H1 (cell line): ENCODE measurements around the gene PLA2G1B. TPM values are rescaled to one million over a fixed set of nuclear protein-coding genes. Genes with fewer than 3 reads are reported as not detected.

Experiments
- CTCF ChIA-PET: fragments of 300-600 bp; sonication (Branson Sonifier 250); formaldehyde crosslinking; loops from one replicate; lab custom pipeline; 2021; ENCODE audit not compliant: partially characterized antibody; lab: Charles Lee
- POLR2A ChIA-PET: fragments of 300-600 bp; sonication (Branson Sonifier 250); formaldehyde crosslinking; loops from one replicate; lab custom pipeline; 2021; ENCODE audit warnings: inconsistent platforms; ENCODE audit not compliant: partially characterized antibody; lab: Charles Lee
- DNase-seq, 2 experiments: peaks; one replicate each; pipeline versions ENCODE4 v3.0.0 to v3.0.0-alpha.2; 2010 to 2022; ENCODE audit warnings: low spot score in 2 of 2, low read depth in 1 of 2, mixed read lengths in 1 of 2
- FAIRE-seq: peaks from 2 replicates; lab custom pipeline; 2011; peaks lifted over from hg19 to GRCh38; lab: Jason Lieb, UNC
- H2AFZ ChIP-seq: 2 replicates; pipeline ENCODE4 v1.8.1; 2012; ENCODE audit warnings: low read length, inconsistent platforms
- H2AK5ac ChIP-seq: 2 replicates; pipeline ENCODE4 v1.6.1; 2013; ENCODE audit warnings: low read depth, low read length
- H2BK120ac ChIP-seq: replicated peaks from 2 replicates; pipeline ENCODE3; 2013; ENCODE audit warnings: low read depth, low read length, inconsistent platforms
- H2BK12ac ChIP-seq: 2 replicates; pipeline ENCODE4 v1.6.1; 2013; ENCODE audit warnings: low read depth, low read length
- H2BK15ac ChIP-seq: 2 replicates; pipeline ENCODE4 v1.6.1; 2013; ENCODE audit warnings: low read length
- H2BK20ac ChIP-seq: 2 replicates; pipeline ENCODE4 v1.6.1; 2013; ENCODE audit warnings: low read length
- H2BK5ac ChIP-seq: 2 replicates; pipeline ENCODE4 v1.6.1; 2013; ENCODE audit warnings: low read depth, low read length
- H3K14ac ChIP-seq: 2 replicates; pipeline ENCODE4 v1.6.1; 2013; ENCODE audit warnings: inconsistent platforms; ENCODE audit not compliant: insufficient read length
- H3K18ac ChIP-seq: 2 replicates; pipeline ENCODE4 v1.6.1; 2013; ENCODE audit warnings: low read length; ENCODE audit errors: extremely low read depth
- H3K23ac ChIP-seq: 2 replicates; pipeline ENCODE4 v1.6.1; 2013; ENCODE audit warnings: inconsistent platforms; ENCODE audit not compliant: insufficient read length
- H3K23me2 ChIP-seq: 2 replicates; pipeline ENCODE4 v1.6.1; 2013; ENCODE audit warnings: low read depth, low read length
- H3K27ac ChIP-seq: 2 replicates; pipeline ENCODE4 v1.6.1; 2011; ENCODE audit warnings: low read depth, low read length, inconsistent platforms
- H3K27me3 ChIP-seq, 4 experiments: replicated peaks in 1 of 4; 1 replicate in 1 of 4; 2 replicates in 3 of 4; pipeline versions ENCODE4 v1.6.1 to v1.8.1; 2011 to 2013; ENCODE audit warnings: low read length in 3 of 4, mild to moderate bottlenecking in 3 of 4, inconsistent platforms in 2 of 4, mixed read lengths in 2 of 4, moderate library complexity in 1 of 4; ENCODE audit not compliant: control insufficient read depth in 3 of 4, insufficient read depth in 3 of 4; ENCODE audit errors: extremely low read depth in 1 of 4
- H3K36me3 ChIP-seq, 4 experiments: 2 replicates each; pipeline versions ENCODE4 v1.6.1 to v1.8.1; 2011 to 2013; ENCODE audit warnings: mild to moderate bottlenecking in 4 of 4, low read length in 3 of 4, moderate library complexity in 2 of 4, control low read depth in 1 of 4, inconsistent platforms in 1 of 4; ENCODE audit not compliant: insufficient read depth in 4 of 4, control insufficient read depth in 2 of 4
- H3K4ac ChIP-seq: replicated peaks from 2 replicates; pipeline ENCODE3; 2013; ENCODE audit warnings: low read length, low read depth, mixed read lengths, inconsistent platforms; ENCODE audit not compliant: insufficient read length
- H3K4me1 ChIP-seq, 4 experiments: replicated peaks in 1 of 4; 1 replicate in 1 of 4; 2 replicates in 3 of 4; pipeline versions ENCODE4 v1.6.1 to v1.8.1; 2011 to 2013; ENCODE audit warnings: low read length in 3 of 4, inconsistent platforms in 2 of 4, mixed read lengths in 1 of 4; ENCODE audit not compliant: insufficient read depth in 4 of 4, control insufficient read depth in 3 of 4
- H3K4me2 ChIP-seq, 2 experiments: 2 replicates each; pipeline versions ENCODE4 v1.6.1 to v1.8.1; 2011 to 2013; ENCODE audit warnings: low read depth in 2 of 2, low read length in 2 of 2, control low read depth in 1 of 2, inconsistent platforms in 1 of 2, mild to moderate bottlenecking in 1 of 2; ENCODE audit not compliant: insufficient read depth in 1 of 2
- H3K4me3 ChIP-seq, 4 experiments: fragments of 200-600, 300-600 bp in 1 of 4; sonication (generic), shearing (Covaris generic), sonication (Bioruptor Twin) in 1 of 4; 2 replicates each; pipeline versions ENCODE4 v1.5.1 to v1.8.1; 2011 to 2016; ENCODE audit warnings: low read length in 4 of 4, low read depth in 3 of 4, control low read depth in 2 of 4, inconsistent platforms in 2 of 4, mild to moderate bottlenecking in 2 of 4, mixed read lengths in 1 of 4, moderate library complexity in 1 of 4; ENCODE audit not compliant: insufficient read depth in 2 of 4; ENCODE audit errors: extremely low read depth in 1 of 4
- H3K56ac ChIP-seq: replicated peaks from 2 replicates; pipeline ENCODE3; 2013; ENCODE audit warnings: low read depth, mild to moderate bottlenecking, mixed read lengths, low read length, inconsistent platforms; ENCODE audit not compliant: insufficient read length
- H3K79me1 ChIP-seq: 2 replicates; pipeline ENCODE4 v1.6.1; 2013; ENCODE audit warnings: low read depth, low read length, control low read depth
- H3K79me2 ChIP-seq, 2 experiments: 2 replicates each; pipeline versions ENCODE4 v1.6.1 to v1.8.1; 2012 to 2013; ENCODE audit warnings: low read length in 2 of 2, mild to moderate bottlenecking in 2 of 2, inconsistent platforms in 1 of 2; ENCODE audit not compliant: insufficient read depth in 2 of 2, control insufficient read depth in 1 of 2
- H3K9ac ChIP-seq, 4 experiments: replicated peaks in 1 of 4; 1 replicate in 1 of 4; 2 replicates in 3 of 4; pipeline versions ENCODE4 v1.6.1 to v1.8.1; 2011 to 2013; ENCODE audit warnings: low read depth in 3 of 4, low read length in 3 of 4, control low read depth in 2 of 4, mild to moderate bottlenecking in 2 of 4, moderate library complexity in 2 of 4, inconsistent platforms in 1 of 4; ENCODE audit errors: extremely low read depth in 1 of 4
- H3K9me3 ChIP-seq, 2 experiments: 2 replicates each; pipeline versions ENCODE4 v1.6.1 to v1.8.1; 2012 to 2013; ENCODE audit warnings: mild to moderate bottlenecking in 2 of 2, moderate library complexity in 2 of 2, control low read depth in 1 of 2, inconsistent platforms in 1 of 2, low read depth in 1 of 2, low read length in 1 of 2, mixed read lengths in 1 of 2; ENCODE audit not compliant: insufficient read depth in 2 of 2
- H4K20me1 ChIP-seq, 2 experiments: replicated peaks in 1 of 2; 2 replicates each; pipeline versions ENCODE3 to v1.8.1; 2011 to 2013; ENCODE audit warnings: inconsistent platforms in 2 of 2, low read length in 2 of 2, mild to moderate bottlenecking in 1 of 2; ENCODE audit not compliant: insufficient read depth in 2 of 2, control insufficient read depth in 1 of 2
- H4K5ac ChIP-seq: 2 replicates; pipeline ENCODE4 v1.6.1; 2013; ENCODE audit warnings: low read length, low read depth, mixed read lengths, inconsistent platforms; ENCODE audit not compliant: insufficient read length
- H4K8ac ChIP-seq: 2 replicates; pipeline ENCODE4 v1.8.0; 2013; ENCODE audit warnings: mild to moderate bottlenecking, moderate library complexity, low read length, inconsistent platforms; ENCODE audit not compliant: insufficient read depth; ENCODE audit errors: extremely low read depth
- H4K91ac ChIP-seq: replicated peaks from 2 replicates; pipeline ENCODE3; 2013; ENCODE audit warnings: low read length, mixed read lengths, inconsistent platforms; ENCODE audit not compliant: insufficient read length
- CHD2 ChIP-seq: IDR thresholded peaks from 2 replicates; pipeline ENCODE4 v1.6.1; 2012; ENCODE audit warnings: low read length, improper control_type of control experiment
- CREB1 ChIP-seq: IDR thresholded peaks from 2 replicates; pipeline ENCODE4 v1.6.1; 2012; ENCODE audit warnings: inconsistent platforms
- CTBP2 ChIP-seq: IDR thresholded peaks from 2 replicates; pipeline ENCODE4 v1.7.0; 2011; ENCODE audit warnings: borderline replicate concordance, mild to moderate bottlenecking, moderate library complexity, mixed read lengths, low read length; ENCODE audit not compliant: insufficient read depth, insufficient read length
- E2F6 ChIP-seq: IDR thresholded peaks from 2 replicates; pipeline ENCODE4 v1.6.1; 2012; ENCODE audit warnings: inconsistent platforms
- HDAC2 ChIP-seq, 2 experiments: fragments of 300-600 bp in 1 of 2; sonication (generic) in 1 of 2; IDR thresholded peaks; 2 replicates each; pipeline ENCODE4 v1.6.1; 2011 to 2012; ENCODE audit warnings: low read depth in 2 of 2, low read length in 2 of 2, mild to moderate bottlenecking in 2 of 2, moderate library complexity in 2 of 2, borderline replicate concordance in 1 of 2, inconsistent platforms in 1 of 2
- POU5F1 ChIP-seq: IDR thresholded peaks from 2 replicates; pipeline ENCODE4 v1.6.1; 2011; ENCODE audit warnings: low read depth, mild to moderate bottlenecking, low read length, moderate library complexity
- RFX5 ChIP-seq: IDR thresholded peaks from 2 replicates; pipeline ENCODE4 v1.6.1; 2011; ENCODE audit warnings: low read depth, low read length, improper control_type of control experiment, borderline replicate concordance
- SP1 ChIP-seq: IDR thresholded peaks from 2 replicates; pipeline ENCODE4 v1.6.1; 2011; ENCODE audit warnings: low read depth, low read length
- SP4 ChIP-seq: IDR thresholded peaks from 2 replicates; pipeline ENCODE4 v1.6.1; 2012; ENCODE audit warnings: low read length, inconsistent platforms
- TAF1 ChIP-seq: IDR thresholded peaks from 2 replicates; pipeline ENCODE4 v1.6.1; 2011; ENCODE audit warnings: mild to moderate bottlenecking, low read depth, low read length
- WGBS, 2 experiments: shearing (Covaris generic) in 1 of 2; methylation state at CpG; one replicate each; pipeline versions ENCODE4 v1.1.6 to v1.1.7; 2013 to 2015; ENCODE audit warnings: low lambda C conversion rate in 2 of 2, mixed read lengths in 2 of 2, inconsistent platforms in 1 of 2, low coverage in 1 of 2, missing lambda C conversion rate in 1 of 2; ENCODE audit not compliant: insufficient replicate concordance in 2 of 2, insufficient coverage in 1 of 2, insufficient read length in 1 of 2; ENCODE audit errors: extremely low coverage in 1 of 2, missing lambda C conversion rate in 1 of 2; 5-methylcytosine and 5-hydroxymethylcytosine counted together
- polyA plus RNA-seq, 7 experiments: library from polyadenylated mRNA; depleted of rRNA in 3 of 7; stranded (reverse) in 5 of 7; unstranded in 2 of 7; fragments of >200 nt in 5 of 7; fragments of 200-250 nt in 2 of 7; gene quantifications; 1 replicate in 5 of 7; 2 replicates in 1 of 7; 4 replicates in 1 of 7; pipeline versions ENCODE4 v1.2.1 to v1.2.3, GENCODE V29; 2011 to 2013; ENCODE audit warnings: missing spikeins in 2 of 7, mixed read lengths in 2 of 7
- total RNA-seq: library from RNA; stranded (reverse); fragmentation: NEBNext Ultra II Directional; extraction: Animal tissue kit (Norgen Biotek cat#: 25700); gene quantifications from 2 replicates; pipeline ENCODE4 v1.2.1, GENCODE V29; 2021

The PLA2G1B gene
- total and polyA plus RNA-seq, 2 of the 8 experiments (the other 6 are each of a cell fraction or from before 2014, with no cell fraction given) = not detected

- Histone ChIP-seq H3K4me1 (peaks cover 14 to 24% (median 18%) of the 10 kb centered on the region in 4 experiments), H3K9me3 (no peaks in the 10 kb centered on the region), H2BK5ac (peak overlapping the region; percentile 52; the same call in 1 of the 2 replicates), H3K56ac (no peak overlapping the region), H2BK20ac (0 out of 2 replicates have a peak overlapping the region, but pooled peaks have one; percentile 27), H2AK5ac (no peak overlapping the region; the same call in 1 of the 2 replicates), H3K18ac (peak overlapping the region; percentile 81; the same call in 1 of the 2 replicates), H4K20me1 (peaks cover 0 to 5% of the 10 kb centered on the region in 2 experiments), H3K36me3 (peaks cover 0 to 4% (median 1%) of the 10 kb centered on the region in 4 experiments; a peak in 3 of 8 replicates), H3K27me3 (peaks cover 0 to 8% (median 6%) of the 10 kb centered on the region in 4 experiments; a peak in 4 of 7 replicates), H2BK15ac (peak overlapping the region; percentile 78), H4K91ac (no peak overlapping the region), H3K23me2 (peaks cover 17% of the 10 kb centered on the region), H4K8ac (no peak overlapping the region), H3K9ac (no peak overlapping the region; a peak in 1 of 7 replicates), H2AFZ (no peak overlapping the region), H2BK120ac (no peak overlapping the region), H3K27ac (no peak overlapping the region), H3K4me2 (peak overlapping the region; percentile 86 to 95), H4K5ac (no peak overlapping the region), H3K4me3 (peak overlapping the region; percentile 47 to 84 (median 69); a peak in 6 of 8 replicates), H2BK12ac (peak overlapping the region; percentile 42), H3K4ac (peak overlapping the region; percentile 24), H3K23ac (no peak overlapping the region), H3K79me2 (peaks cover 0 to 20% of the 10 kb centered on the region in 2 experiments; a peak in 2 of 4 replicates), H3K79me1 (peaks cover 3% of the 10 kb centered on the region; the same call in 1 of the 2 replicates), H3K14ac (no peak overlapping the region)
- WGBS, 2 experiments = 30% methylated on average over 7 of the region's 7 CpGs; no CpG with 5 or more reads in 1 of the 2 experiments
- ChIA-PET CTCF (interaction anchor here (0.7 to 2.1 kb wide), 8 partner anchors 10 to 68 kb away, joined by 3 to 8 read pairs (median 4); partner anchors contain the start of gene COX6A1), POLR2A (interaction anchor here (0.8 to 8.1 kb wide), 14 partner anchors 8 to 113 kb away, joined by 3 to 78 read pairs (median 4); partner anchors contain the start of genes RNU4-1 and RNU4-2)
- DNase-seq = no peak
- peak; percentile 58 for FAIRE-seq
- TF ChIP-seq HDAC2 (IDR thresholded peaks at IDR 0.05; ENCODE audit: borderline replicate concordance in 1 of 2, low read depth in 2 of 2, low read length in 2 of 2) = no peak
- TF ChIP-seq POU5F1 = no peak
- TF ChIP-seq TAF1 = no peak
- no peak for TF ChIP-seq CREB1
- no peak for TF ChIP-seq SP4
- no peak for TF ChIP-seq RFX5
- peak; percentile 59; the same call in 1 of the 2 replicates for TF ChIP-seq SP1
- TF ChIP-seq CHD2 = no peak
- no peak for TF ChIP-seq E2F6
- peak; percentile 60 for TF ChIP-seq CTBP2
Measured at GRCh38 chr12:120370343-120371243, 43.0 kb upstream of the PLA2G1B start.
